HepG2 (cell line): ENCODE data around the gene NOL11. TPM values are rescaled to one million over a fixed set of nuclear protein-coding genes. Genes with fewer than 3 reads are reported as not detected.
"Not testable (repeated sequence)": the region's sequence is repeated elsewhere in the genome, so short reads cannot be mapped to it uniquely, and the experiment has no call there.

Experiments used
- ATAC-seq: fragments of 200-7000 bp; cut with Tn5 transposase; 3 replicates; pipeline ENCODE4 v1.9.1; 2020; ENCODE audit warnings: mild to moderate bottlenecking, moderate library complexity
- BruUV-seq: library from RNA; stranded (reverse); fragments of 400-500 nt; replicated peaks from 2 replicates; lab custom pipeline; 2021; lab: Mats Ljungman, UMichigan
- CTCF ChIA-PET: fragments of 300-600 bp; formaldehyde crosslinking; extraction: SDS; loops from one replicate; lab custom pipeline; 2021; ENCODE audit warnings: low total read pairs, inconsistent platforms, low intra/inter-chr PET ratio; lab: Yijun Ruan, JAX
- POLR2A ChIA-PET: fragments of 350-600 bp; sonication (Branson Sonifier 250); formaldehyde crosslinking; loops from one replicate; lab custom pipeline; 2020; ENCODE audit warnings: antibody characterized with exemption, inconsistent platforms; lab: Yijun Ruan, JAX
- DNase-seq: peaks from one replicate; pipeline ENCODE4 v3.0.0-alpha.2; 2015; ENCODE audit warnings: low spot score
- FAIRE-seq: peaks from 3 replicates; lab custom pipeline; 2011; peaks lifted over from hg19 to GRCh38; lab: Jason Lieb, UNC
- H2AFZ ChIP-seq: one replicate; pipeline ENCODE4 v1.6.1; 2011; ENCODE audit warnings: low read length, inconsistent platforms
- H3K27ac ChIP-seq: fragments of 300-600 bp; 3 replicates; pipeline ENCODE4 v1.8.0; 2011; ENCODE audit warnings: mixed run types, mild to moderate bottlenecking, mixed read lengths, low read length, inconsistent platforms; ENCODE audit not compliant: insufficient read depth; ENCODE audit errors: extremely low read length
- H3K27me3 ChIP-seq, 2 experiments: fragments of 200-600 bp in 1 of 2; 2 replicates in 1 of 2; 3 replicates in 1 of 2; pipeline versions ENCODE4 v1.6.0 to v1.8.0; 2011; ENCODE audit warnings: low read length in 2 of 2, mild to moderate bottlenecking in 2 of 2, moderate library complexity in 2 of 2, inconsistent platforms in 1 of 2; ENCODE audit not compliant: insufficient read depth in 2 of 2, control insufficient read depth in 1 of 2
- H3K36me3 ChIP-seq, 2 experiments: fragments of 200-600 bp in 1 of 2; replicated peaks in 1 of 2; 2 replicates in 1 of 2; 3 replicates in 1 of 2; pipeline versions ENCODE4 v1.5.1 to v1.8.0; 2011; ENCODE audit warnings: low read length in 2 of 2, inconsistent platforms in 1 of 2; ENCODE audit not compliant: insufficient read depth in 2 of 2, control insufficient read depth in 1 of 2
- H3K4me1 ChIP-seq: 2 replicates; pipeline ENCODE4 v1.5.1; 2012; ENCODE audit warnings: low read length, inconsistent platforms; ENCODE audit not compliant: insufficient read depth
- H3K4me2 ChIP-seq: 2 replicates; pipeline ENCODE4 v1.6.0; 2011; ENCODE audit warnings: low read depth, low read length, inconsistent platforms
- H3K4me3 ChIP-seq, 3 experiments: fragments of 200-600 bp in 1 of 3; sonication (generic), shearing (Covaris generic) in 1 of 3; replicated peaks in 1 of 3; 2 replicates each; pipeline ENCODE4 v1.5.1; 2011 to 2016; ENCODE audit warnings: low read length in 3 of 3, inconsistent platforms in 2 of 3, low read depth in 2 of 3, mild to moderate bottlenecking in 2 of 3, control low read depth in 1 of 3, mixed read lengths in 1 of 3; ENCODE audit not compliant: insufficient read depth in 1 of 3
- H3K79me2 ChIP-seq: one replicate; pipeline ENCODE4 v1.6.1; 2011; ENCODE audit warnings: low read length, inconsistent platforms; ENCODE audit not compliant: insufficient read depth
- H3K9ac ChIP-seq: 2 replicates; pipeline ENCODE4 v1.6.0; 2011; ENCODE audit warnings: mild to moderate bottlenecking, low read depth, low read length, inconsistent platforms; ENCODE audit not compliant: insufficient read depth
- H3K9me3 ChIP-seq: 2 replicates; pipeline ENCODE4 v1.5.1; 2012; ENCODE audit warnings: mild to moderate bottlenecking, low read length
- H4K20me1 ChIP-seq: 2 replicates; pipeline ENCODE4 v1.6.0; 2011; ENCODE audit warnings: inconsistent platforms, mild to moderate bottlenecking, low read length, moderate library complexity; ENCODE audit not compliant: insufficient read depth
- FOXJ3 ChIP-seq: sonication (generic); formaldehyde crosslinking; IDR thresholded peaks from 2 replicates; pipeline ENCODE4 v1.4.0; 2020; ENCODE audit warnings: missing genetic modification reagents, mild to moderate bottlenecking, borderline replicate concordance
- MAF1 ChIP-seq: sonication (generic); formaldehyde crosslinking; IDR thresholded peaks from 2 replicates; pipeline ENCODE4 v1.5.0; 2020; ENCODE audit warnings: missing genetic modification reagents, borderline replicate concordance
- PITX1 ChIP-seq: sonication (generic); formaldehyde crosslinking; IDR thresholded peaks from 2 replicates; pipeline ENCODE4 v1.5.1; 2020; ENCODE audit warnings: mild to moderate bottlenecking, missing genetic modification reagents
- TCF7L2 ChIP-seq: IDR thresholded peaks from 2 replicates; pipeline ENCODE4 v1.6.1; 2011; ENCODE audit warnings: mild to moderate bottlenecking, low read depth, low read length, moderate library complexity
- ZNF784 ChIP-seq: sonication (generic); formaldehyde crosslinking; IDR thresholded peaks from 2 replicates; pipeline ENCODE4 v1.5.1; 2020; ENCODE audit warnings: missing genetic modification reagents, mild to moderate bottlenecking, borderline replicate concordance
- ZUFSP ChIP-seq: sonication (generic); formaldehyde crosslinking; IDR thresholded peaks from 2 replicates; pipeline ENCODE4 v1.9.0; 2021; ENCODE audit warnings: missing genetic modification reagents, mild to moderate bottlenecking, borderline replicate concordance
- WGBS: methylation state at CpG from one replicate; pipeline ENCODE4 v1.1.6; 2017; ENCODE audit warnings: low lambda C conversion rate; 5-methylcytosine and 5-hydroxymethylcytosine counted together
- in situ Hi-C: cut with HindIII; loops from 2 replicates; pipeline ENCODE4 v1.10.0; 2017; ENCODE audit warnings: low pct_unique_long_range_greater_than_20kb; ENCODE audit not compliant: extremely low pct_ligation_motif_present
- intact Hi-C: fragments of 100-400 bp; cut with micrococcal nuclease; formaldehyde crosslinking; loops from one replicate; pipeline ENCODE4 v1.10.0; 2022; ENCODE audit not compliant: unreplicated experiment
- polyA plus RNA-seq, 8 experiments: library from polyadenylated mRNA; depleted of rRNA in 3 of 8; stranded (reverse) in 7 of 8; unstranded in 1 of 8; fragments of >200 nt; fragmentation: Illumina TruSeq in 4 of 8; extraction: Trizol in 4 of 8; gene quantifications; 2 replicates each; pipeline versions ENCODE4 v1.2.1 to v1.2.3, GENCODE V29; 2011 to 2016; ENCODE audit warnings: low read depth in 4 of 8, missing spikeins in 1 of 8, mixed read lengths in 1 of 8; ENCODE audit not compliant: insufficient read depth in 1 of 8
- total RNA-seq, 5 experiments: library from RNA; depleted of rRNA; stranded (reverse); fragments of >200 nt; fragmentation: Illumina TruSeq; extraction: Trizol; gene quantifications; 2 replicates each; pipeline ENCODE4 v1.2.3, GENCODE V29; 2016; ENCODE audit warnings: low read depth in 1 of 5
- TF ChIP-seq, protein P1 (sequence below), 2 experiments: sonication (generic) in 1 of 2; formaldehyde crosslinking in 1 of 2; IDR thresholded peaks; 2 replicates each; pipeline versions ENCODE4 v1.5.1 to v1.6.1; 2011 to 2020; ENCODE audit warnings: borderline replicate concordance in 1 of 2, low read depth in 1 of 2, low read length in 1 of 2, mild to moderate bottlenecking in 1 of 2, missing genetic modification reagents in 1 of 2, moderate library complexity in 1 of 2

The NOL11 gene
- total and polyA plus RNA-seq, 2 of the 13 experiments (the other 11 are each of a cell fraction or from before 2014, with no cell fraction given) = 45.8 to 124 TPM

- TF ChIP-seq, protein P1, sequence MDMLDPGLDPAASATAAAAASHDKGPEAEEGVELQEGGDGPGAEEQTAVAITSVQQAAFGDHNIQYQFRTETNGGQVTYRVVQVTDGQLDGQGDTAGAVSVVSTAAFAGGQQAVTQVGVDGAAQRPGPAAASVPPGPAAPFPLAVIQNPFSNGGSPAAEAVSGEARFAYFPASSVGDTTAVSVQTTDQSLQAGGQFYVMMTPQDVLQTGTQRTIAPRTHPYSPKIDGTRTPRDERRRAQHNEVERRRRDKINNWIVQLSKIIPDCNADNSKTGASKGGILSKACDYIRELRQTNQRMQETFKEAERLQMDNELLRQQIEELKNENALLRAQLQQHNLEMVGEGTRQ (IDR thresholded peaks at IDR 0.05; ENCODE audit: low read depth, low read length) = no peak
- TF ChIP-seq, protein P1 (CRISPR knock-in tag; IDR thresholded peaks at IDR 0.05; ENCODE audit: borderline replicate concordance) = no peak
These were observed 17.6 kb upstream of the NOL11 start (continued) for GRCh38 chr17:67700037-67700724.

GRCh38 chr17:67700725-67701119, 17.0 kb upstream of the NOL11 start:
- Histone ChIP-seq H3K4me1 (0 out of 2 replicates have a peak, but pooled peaks cover 7% of the 10 kb centered on the region), H3K79me2 (no peaks in the 10 kb centered on the region), H3K4me3 (no peak overlapping the region), H3K9me3 (no peaks in the 10 kb centered on the region), H3K27ac (no peak overlapping the region), H3K27me3 (no peaks in the 10 kb centered on the region), H3K9ac (no peak overlapping the region), H3K36me3 (no peaks in the 10 kb centered on the region), H4K20me1 (no peaks in the 10 kb centered on the region), H2AFZ (no peak overlapping the region), H3K4me2 (no peak overlapping the region)
- DNase-seq (no peak), FAIRE-seq (no peak), ATAC-seq (no peak)
- in situ Hi-C loops (no loop called here), intact Hi-C loops (no loop called here)
- TF ChIP-seq ZNF784 (CRISPR knock-in tag) = no peak
- no peak for TF ChIP-seq MAF1 (CRISPR knock-in tag)
- TF ChIP-seq FOXJ3 (CRISPR knock-in tag) = no peak
- no peak for TF ChIP-seq PITX1 (CRISPR knock-in tag)
- TF ChIP-seq ZUFSP (CRISPR knock-in tag) = no peak
- no peak for TF ChIP-seq TCF7L2
- 37% methylated on average over 1 of the region's 1 CpG for WGBS
- ChIA-PET POLR2A (no interaction called here), CTCF (no interaction called here)
- no TSS peak for BruUV-seq

DNA sequence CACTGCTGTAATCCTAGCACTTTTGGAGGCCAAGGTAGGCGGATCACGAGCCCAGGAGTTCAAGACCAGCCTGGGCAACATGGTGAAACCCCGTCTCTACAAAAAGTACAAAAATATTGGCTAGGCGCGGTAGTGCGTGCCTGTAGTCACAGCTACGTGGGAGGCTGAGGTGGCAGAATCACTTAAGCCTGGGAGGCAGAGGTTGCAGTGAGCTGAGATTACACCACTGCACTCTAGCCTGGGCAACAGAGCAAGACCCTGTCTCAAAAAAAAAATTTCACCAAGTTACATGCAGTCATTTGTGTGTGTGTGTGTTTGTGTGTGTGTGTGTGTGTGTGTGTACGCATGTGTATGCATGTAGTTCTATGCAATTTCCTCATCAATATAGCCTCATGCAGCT, 14.9 kb upstream of the NOL11 start:
- WGBS = 78% methylated on average over 8 of the region's 8 CpGs
- H4K20me1 ChIP-seq, H3K9ac ChIP-seq, in situ Hi-C loops, DNase-seq, H3K9me3 ChIP-seq, H3K79me2 ChIP-seq, H3K4me2 ChIP-seq, ATAC-seq, H3K4me1 ChIP-seq, H3K27me3 ChIP-seq, FAIRE-seq, H3K4me3 ChIP-seq, H3K27ac ChIP-seq, H3K36me3 ChIP-seq, POLR2A ChIA-PET, BruUV-seq, intact Hi-C loops, H2AFZ ChIP-seq, CTCF ChIA-PET: not testable (repeated sequence)
